HG03095 (cell line): Measurements from ENCODE around the gene HSF5.
"Not testable (repeated sequence)": the region's sequence is repeated elsewhere in the genome, so short reads cannot be mapped to it uniquely, and the experiment has no call there.

Source experiments
- ATAC-seq: cut with Tn5 transposase; IDR thresholded peaks from one replicate; pipeline ENCODE4 v1.9.1; 2021; ENCODE audit warnings: moderate library complexity; ENCODE audit not compliant: unreplicated experiment

Gene HSF5

GRCh38 chr17:58414596-58414997 is 73.6 kb downstream of the HSF5 start:
- ATAC-seq: no peak

GRCh38 chr17:58413684-58414083 is 74.5 kb downstream of the HSF5 start:
- ATAC-seq: no peak

- no peak for ATAC-seq
These were observed 75.1 kb downstream of the HSF5 start for GRCh38 chr17:58412961-58413586.

GRCh38 chr17:58412064-58412703 is 76.0 kb downstream of the HSF5 start:
- no peak for ATAC-seq

GRCh38 chr17:58411408-58411894 is 76.8 kb downstream of the HSF5 start:
- ATAC-seq: no peak

DNA sequence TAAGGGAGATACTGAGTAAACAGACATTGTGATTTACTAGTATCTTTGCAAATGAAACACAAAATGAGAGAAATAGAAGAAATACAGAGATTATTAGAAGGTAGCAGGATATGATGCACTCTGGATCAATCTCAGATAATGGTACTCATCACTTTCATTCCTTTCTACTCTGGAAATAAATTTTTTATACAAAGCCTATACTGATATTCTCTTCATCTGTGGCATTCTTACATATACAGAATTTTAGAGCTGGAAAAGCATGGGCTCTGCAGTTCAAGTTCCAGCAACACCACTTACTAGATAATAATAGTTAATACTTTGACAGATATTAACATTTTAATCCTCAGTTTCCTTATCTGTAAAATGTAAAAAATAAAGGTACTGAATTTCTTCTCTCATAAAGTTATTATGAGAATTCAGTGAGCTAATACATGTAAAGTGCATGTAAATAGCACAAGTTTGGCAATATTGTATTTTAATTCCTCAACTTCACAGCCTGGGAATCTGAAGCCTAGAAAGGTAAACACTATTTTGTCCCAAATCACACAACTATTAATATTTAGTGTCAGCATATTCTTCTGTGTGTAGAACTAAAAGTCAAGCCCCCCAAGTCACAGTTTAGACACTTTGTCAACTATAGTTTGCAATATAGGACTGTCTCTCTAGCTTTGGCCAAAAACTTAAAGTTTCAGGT is 77.3 kb downstream of the HSF5 start:
- no peak for ATAC-seq

DNA sequence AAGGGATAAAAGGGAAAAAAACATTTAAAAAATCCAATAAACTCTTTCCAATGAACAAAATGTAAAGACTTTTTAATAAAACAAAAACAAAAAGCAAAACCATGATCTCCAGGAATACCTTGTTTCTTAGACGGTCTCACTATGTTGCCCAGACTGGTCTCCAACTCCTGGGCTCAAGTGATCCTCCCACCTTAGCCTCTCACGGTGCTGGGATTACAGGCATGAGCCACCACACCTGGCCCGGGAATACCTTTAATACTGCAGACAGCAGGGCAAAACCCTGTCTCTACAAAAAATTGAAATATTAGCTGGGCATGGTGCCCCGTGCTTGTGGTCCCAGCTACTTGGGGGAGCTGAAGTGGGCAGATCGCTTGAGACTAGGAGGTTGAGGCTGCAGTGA is 78.8 kb downstream of the HSF5 start:
- no peak for ATAC-seq

- no peak for ATAC-seq
These were observed 84.9 kb downstream of the HSF5 start for GRCh38 chr17:58403311-58403710.

DNA sequence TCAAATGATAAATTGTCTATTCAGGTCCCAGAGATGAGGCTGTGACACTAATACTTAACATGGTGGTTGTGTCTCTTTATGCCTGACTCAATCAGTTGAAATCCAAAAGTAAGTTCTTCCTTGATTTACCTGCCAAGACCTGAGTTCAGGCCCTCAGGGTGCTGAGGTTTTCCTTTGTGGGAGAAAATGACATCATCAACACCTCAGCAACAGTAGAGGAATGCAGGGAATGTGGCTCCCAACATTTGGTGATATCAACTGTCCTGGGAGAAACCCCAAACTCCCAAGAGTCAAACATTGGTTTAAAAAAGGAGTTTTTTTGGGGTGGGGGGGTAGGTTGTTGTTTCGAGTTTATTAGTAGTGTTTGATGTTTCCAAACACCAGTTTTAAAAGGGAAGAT is 85.5 kb downstream of the HSF5 start:
- no peak for ATAC-seq

- no peak for ATAC-seq
These were observed 86.2 kb downstream of the HSF5 start for GRCh38 chr17:58402047-58402446.

DNA sequence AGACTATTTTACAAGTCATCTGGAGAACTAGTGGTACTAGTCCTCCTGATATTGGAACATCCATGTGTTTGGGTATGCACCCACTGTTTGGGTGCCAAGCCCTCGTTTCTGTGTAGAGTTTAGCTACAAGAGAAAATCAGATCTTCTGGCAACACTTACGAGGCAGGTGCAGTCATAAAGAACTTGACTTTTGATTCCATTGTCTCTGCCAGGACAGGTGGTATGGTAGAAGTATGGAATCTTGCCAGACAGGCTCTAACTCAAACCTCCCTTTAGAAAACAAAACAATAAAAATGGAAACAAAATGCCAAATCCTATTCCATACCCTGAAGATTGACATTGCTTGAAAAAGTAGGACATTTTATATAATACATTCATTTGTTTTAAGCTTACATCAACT is 86.9 kb downstream of the HSF5 start:
- no peak for ATAC-seq

DNA sequence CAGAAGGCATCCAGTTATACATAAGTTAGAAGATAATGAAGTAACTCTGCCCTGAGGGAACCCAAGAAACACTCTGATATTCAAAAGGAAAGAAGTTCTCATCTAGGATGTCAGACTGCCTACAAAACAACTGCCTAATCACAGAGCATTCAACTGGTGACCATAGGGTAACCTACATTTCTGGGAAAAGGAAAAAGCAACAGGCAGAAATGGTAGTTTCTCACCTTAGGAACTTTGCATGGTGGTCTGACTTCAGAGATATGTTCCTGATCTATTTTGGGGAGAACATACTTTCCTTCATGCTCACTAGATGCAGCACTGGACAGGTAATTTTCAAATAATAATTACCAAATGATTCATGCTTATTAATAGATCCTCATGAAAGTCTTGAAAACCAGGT is 87.4 kb downstream of the HSF5 start:
- ATAC-seq: no peak

- ATAC-seq: no peak
These were observed 88.2 kb downstream of the HSF5 start for GRCh38 chr17:58399974-58400373.

DNA sequence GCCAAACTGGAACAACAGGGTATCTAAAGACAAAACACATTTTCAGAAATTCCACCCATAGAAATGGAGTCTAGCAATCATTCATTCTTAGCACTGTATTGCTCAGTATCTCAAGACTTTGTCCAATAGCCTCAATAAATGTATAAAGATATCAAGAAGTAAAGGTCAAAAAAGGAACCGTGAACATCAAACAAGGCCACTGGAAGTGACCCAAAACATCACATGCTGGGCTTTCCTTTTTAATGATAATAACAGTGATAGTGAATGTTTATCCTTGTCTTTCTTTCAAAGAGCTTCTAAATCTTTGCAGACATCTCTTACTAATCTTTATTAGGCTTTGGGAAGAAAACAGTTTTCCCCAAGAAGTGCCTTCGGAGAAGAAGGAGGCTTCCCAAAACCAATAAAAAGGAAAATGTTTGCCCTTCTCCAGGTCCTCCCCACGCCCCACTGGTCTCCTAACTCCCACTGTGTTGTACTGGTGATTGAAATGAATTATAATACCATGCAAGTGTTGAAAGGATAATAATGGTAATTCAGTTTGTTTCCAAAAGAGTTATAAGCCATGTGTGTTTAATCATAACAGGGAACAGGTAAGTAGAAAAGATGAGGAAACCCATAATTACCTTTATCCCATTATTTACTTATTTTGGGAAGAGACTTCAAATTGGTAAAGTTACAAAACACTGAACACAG is 89.5 kb downstream of the HSF5 start:
- ATAC-seq: no peak

GRCh38 chr17:58397421-58397820 is 90.8 kb downstream of the HSF5 start:
- not testable (repeated sequence) for ATAC-seq

GRCh38 chr17:58396173-58396572 is 92.0 kb downstream of the HSF5 start:
- no peak for ATAC-seq

- ATAC-seq: no peak
These were observed 93.5 kb downstream of the HSF5 start for GRCh38 chr17:58394534-58395223.

- no peak for ATAC-seq
These were observed 96.8 kb downstream of the HSF5 start for GRCh38 chr17:58391302-58391984.

- ATAC-seq: no peak
These were observed 97.3 kb downstream of the HSF5 start for GRCh38 chr17:58390884-58391283.
